ENCODE data around the gene GALNT2.

GRCh38 chr1:230267338-230268065, 200.5 kb downstream of the GALNT2 start:
- TF ChIP-seq CTCF (IDR thresholded peaks at IDR 0.05) (no peak), POLR2A (IDR thresholded peaks at IDR 0.05) (no peak)

Data from adrenal gland (tissue), 5 donors.